Measurements from ENCODE around the gene LENG1.

- TF ChIP-seq CTCF (IDR thresholded peaks at IDR 0.05; ENCODE audit: insufficient read depth, low read length, poor library complexity, severe bottlenecking) (no peak), EZH2phosphoT487 (conservative IDR thresholded peaks at IDR 0.05; ENCODE audit: low read length) (no peak)
These were observed 7.3 kb downstream of the LENG1 start for GRCh38 chr19:54152267-54152666.
